Mononuclear cell (primary cell): ENCODE data around the gene ABHD17B. TPM values are rescaled to one million over a fixed set of nuclear protein-coding genes. Genes with fewer than 3 reads are reported as not detected.

ENCODE experiments used
- H3K27me3 ChIP-seq: 2 replicates; pipeline ENCODE4 v1.6.0; 2011; ENCODE audit warnings: low read length, control low read depth; ENCODE audit not compliant: insufficient read depth
- H3K4me1 ChIP-seq: 2 replicates; pipeline ENCODE4 v1.5.1; 2011; ENCODE audit warnings: mild to moderate bottlenecking, low read length, control low read depth; ENCODE audit not compliant: insufficient read depth
- H3K4me3 ChIP-seq: 2 replicates; pipeline ENCODE4 v1.5.1; 2011; ENCODE audit warnings: mild to moderate bottlenecking, low read length, moderate library complexity
- H3K9me3 ChIP-seq: 2 replicates; pipeline ENCODE4 v1.5.1; 2011; ENCODE audit warnings: low read depth, mild to moderate bottlenecking, control low read depth, low read length
- total RNA-seq: library from RNA; depleted of rRNA; stranded (reverse); fragments of >200 nt; gene quantifications from one replicate; pipeline ENCODE4 v1.2.3, GENCODE V29; 2012

Gene ABHD17B
- total RNA-seq, 1 donor = 33.6 TPM

GRCh38 chr9:71875345-71875744 is 35.6 kb downstream of the ABHD17B start:
- Histone ChIP-seq H3K4me3 (no peak overlapping the region), H3K9me3 (peaks cover 25% of the 10 kb centered on the region)

DNA sequence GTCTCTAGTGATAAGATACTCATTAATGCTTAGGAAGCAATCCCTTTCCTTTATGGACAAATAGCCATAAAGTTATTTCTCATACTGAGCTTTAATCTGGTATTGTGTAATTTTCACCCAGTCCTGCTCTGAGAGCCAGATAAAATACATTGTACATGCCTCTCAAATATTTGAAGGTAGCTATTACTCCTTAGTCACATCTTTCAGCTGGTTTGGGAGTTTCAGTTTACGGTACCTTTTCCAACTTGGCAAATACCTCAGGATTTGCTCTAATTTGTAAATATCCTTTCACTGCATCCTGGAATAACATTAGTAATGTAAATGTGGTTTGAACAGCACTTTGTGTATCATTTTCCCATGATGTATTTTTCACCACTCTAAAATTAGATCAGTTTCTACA is 47.4 kb downstream of the ABHD17B start:
- H3K4me3 ChIP-seq = no peak overlapping the region
- no peaks in the 10 kb centered on the region for H3K4me1 ChIP-seq
- no peaks in the 10 kb centered on the region for H3K27me3 ChIP-seq
- peaks cover 20% of the 10 kb centered on the region for H3K9me3 ChIP-seq

More at GRCh38 chr9:71875345-71875744, 35.6 kb downstream of the ABHD17B start:
- no peaks in the 10 kb centered on the region for H3K27me3 ChIP-seq
- no peaks in the 10 kb centered on the region for H3K4me1 ChIP-seq

DNA sequence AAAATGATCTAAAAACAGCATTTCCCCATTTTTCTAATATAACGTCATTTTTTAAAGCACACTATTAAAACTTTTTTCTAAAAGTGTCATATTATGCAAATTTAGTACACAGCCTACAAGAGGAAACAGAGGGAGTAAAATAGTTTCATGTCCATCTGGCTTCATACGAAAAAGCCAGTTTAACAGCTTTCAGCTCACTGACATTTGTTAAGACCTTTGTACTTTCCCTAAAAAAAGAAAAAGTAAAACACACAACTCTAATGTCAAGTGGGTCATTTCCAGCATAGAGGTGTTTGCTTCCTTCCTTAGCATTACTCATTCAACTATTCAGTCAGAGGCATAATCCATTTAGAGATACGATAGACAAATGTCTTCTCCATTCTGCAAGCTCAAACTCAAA is 49.4 kb downstream of the ABHD17B start:
- H3K4me1 ChIP-seq = no peaks in the 10 kb centered on the region
- H3K27me3 ChIP-seq = no peaks in the 10 kb centered on the region
- no peak overlapping the region for H3K4me3 ChIP-seq
- peaks cover 20% of the 10 kb centered on the region for H3K9me3 ChIP-seq

DNA sequence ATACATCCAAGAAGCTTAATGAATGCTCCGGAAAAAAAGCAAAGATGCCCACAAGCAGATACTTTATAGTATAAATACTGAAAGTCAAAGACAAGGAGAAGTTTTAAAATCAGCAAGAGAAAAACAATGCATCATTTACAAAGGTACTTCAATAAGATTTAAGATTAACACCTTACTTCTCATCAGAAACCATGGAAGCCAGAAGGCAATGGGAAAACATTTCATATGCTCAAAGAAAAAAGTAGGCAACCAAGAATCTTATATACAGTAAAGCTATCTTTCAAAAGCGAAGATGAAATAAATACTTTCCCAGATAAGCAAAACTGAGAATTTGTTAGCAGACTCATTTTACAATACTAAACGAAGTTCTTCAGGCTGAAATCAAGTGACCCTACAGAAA is 51.1 kb downstream of the ABHD17B start:
- Histone ChIP-seq H3K9me3 (peaks cover 20% of the 10 kb centered on the region), H3K4me1 (no peaks in the 10 kb centered on the region), H3K4me3 (no peak overlapping the region), H3K27me3 (no peaks in the 10 kb centered on the region)

DNA sequence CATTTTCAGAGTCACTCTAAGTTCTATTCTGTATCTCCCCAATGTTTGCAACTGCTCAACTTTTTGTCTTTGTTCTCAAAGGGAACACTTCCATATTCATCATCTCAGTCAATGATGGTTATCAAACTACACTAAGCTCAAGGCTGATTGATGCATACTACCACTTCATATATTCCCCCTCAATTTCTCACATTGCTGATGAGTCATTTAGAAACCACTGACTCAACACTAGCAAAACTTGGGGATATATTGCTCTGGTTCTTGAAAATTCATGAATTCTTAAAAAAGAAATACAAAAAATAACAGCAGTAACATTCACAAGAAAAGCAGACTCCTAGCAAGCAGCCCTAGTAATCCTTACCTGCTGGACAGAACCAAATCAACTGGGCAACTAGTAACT is 52.2 kb downstream of the ABHD17B start:
- H3K4me3 ChIP-seq = no peak overlapping the region
- no peaks in the 10 kb centered on the region for H3K27me3 ChIP-seq
- H3K4me1 ChIP-seq = no peaks in the 10 kb centered on the region
- H3K9me3 ChIP-seq = peaks cover 20% of the 10 kb centered on the region

DNA sequence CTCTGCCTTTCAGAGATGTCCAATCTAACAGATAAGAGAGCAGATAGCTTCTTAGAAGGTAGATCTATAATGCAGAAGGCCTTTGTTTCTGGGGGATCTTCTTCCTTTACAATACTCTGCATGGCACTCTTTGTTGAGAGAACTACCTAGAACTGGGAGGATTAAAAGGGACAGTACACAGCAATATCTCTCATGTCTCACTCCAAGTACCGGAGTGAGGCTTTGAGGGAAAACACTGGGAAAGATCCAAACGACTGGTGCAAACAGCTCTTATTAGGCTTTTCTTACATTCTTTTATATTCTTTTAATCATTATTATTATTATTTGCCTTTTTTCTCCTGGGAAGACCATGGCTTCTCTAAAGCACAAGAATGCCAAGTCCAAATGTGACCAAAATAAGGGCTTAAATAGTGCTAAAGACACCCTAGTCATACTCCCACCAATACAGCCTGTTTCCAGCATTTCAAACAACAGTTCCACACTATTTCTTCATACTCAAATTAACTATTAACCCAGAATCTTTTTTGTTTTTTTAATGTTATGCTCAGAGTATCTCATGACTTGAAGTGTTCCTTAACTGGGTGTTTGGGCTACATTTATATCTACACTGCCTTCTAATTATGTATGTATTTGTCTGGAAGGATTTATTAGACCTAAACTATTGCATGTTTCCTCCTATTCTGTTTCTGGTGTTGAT is 52.7 kb downstream of the ABHD17B start:
- Histone ChIP-seq H3K4me1 (no peaks in the 10 kb centered on the region), H3K4me3 (no peak overlapping the region), H3K27me3 (no peaks in the 10 kb centered on the region), H3K9me3 (peaks cover 20% of the 10 kb centered on the region)

DNA sequence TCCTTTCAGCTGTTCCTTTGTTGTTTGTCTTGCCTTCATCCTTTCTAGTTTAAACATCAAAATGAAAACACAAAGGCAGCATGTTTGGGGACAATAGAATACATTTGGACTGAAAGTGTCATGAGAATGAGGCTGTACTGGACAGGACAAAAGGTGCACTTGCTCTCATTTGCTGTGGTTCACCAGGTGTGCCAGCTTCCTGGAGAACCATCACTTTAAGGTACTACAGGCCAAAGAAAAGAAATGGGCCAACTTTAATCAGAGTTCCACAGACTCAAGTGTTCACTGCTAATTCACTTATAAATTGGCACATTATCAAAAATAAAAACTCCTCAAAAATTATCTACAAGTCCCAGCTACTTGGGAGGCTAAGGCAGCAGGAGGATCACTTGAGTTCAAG is 53.8 kb downstream of the ABHD17B start:
- Histone ChIP-seq H3K4me1 (no peaks in the 10 kb centered on the region), H3K9me3 (peaks cover 20% of the 10 kb centered on the region), H3K4me3 (no peak overlapping the region), H3K27me3 (no peaks in the 10 kb centered on the region)

GRCh38 chr9:71854811-71855210 is 56.2 kb downstream of the ABHD17B start:
- Histone ChIP-seq H3K9me3 (peaks cover 7% of the 10 kb centered on the region), H3K4me1 (no peaks in the 10 kb centered on the region), H3K27me3 (no peaks in the 10 kb centered on the region), H3K4me3 (no peak overlapping the region)

GRCh38 chr9:71853084-71853483 is 57.9 kb downstream of the ABHD17B start:
- Histone ChIP-seq H3K9me3 (no peaks in the 10 kb centered on the region), H3K4me3 (no peak overlapping the region), H3K4me1 (no peaks in the 10 kb centered on the region), H3K27me3 (no peaks in the 10 kb centered on the region)

GRCh38 chr9:71850996-71851395 is 60.0 kb downstream of the ABHD17B start:
- no peaks in the 10 kb centered on the region for H3K9me3 ChIP-seq
- no peaks in the 10 kb centered on the region for H3K4me1 ChIP-seq
- H3K4me3 ChIP-seq = no peak overlapping the region
- no peaks in the 10 kb centered on the region for H3K27me3 ChIP-seq

GRCh38 chr9:71847892-71848291 is 63.1 kb downstream of the ABHD17B start:
- H3K4me1 ChIP-seq = no peaks in the 10 kb centered on the region
- H3K4me3 ChIP-seq = no peak overlapping the region
- H3K27me3 ChIP-seq = no peaks in the 10 kb centered on the region
- H3K9me3 ChIP-seq = no peaks in the 10 kb centered on the region

DNA sequence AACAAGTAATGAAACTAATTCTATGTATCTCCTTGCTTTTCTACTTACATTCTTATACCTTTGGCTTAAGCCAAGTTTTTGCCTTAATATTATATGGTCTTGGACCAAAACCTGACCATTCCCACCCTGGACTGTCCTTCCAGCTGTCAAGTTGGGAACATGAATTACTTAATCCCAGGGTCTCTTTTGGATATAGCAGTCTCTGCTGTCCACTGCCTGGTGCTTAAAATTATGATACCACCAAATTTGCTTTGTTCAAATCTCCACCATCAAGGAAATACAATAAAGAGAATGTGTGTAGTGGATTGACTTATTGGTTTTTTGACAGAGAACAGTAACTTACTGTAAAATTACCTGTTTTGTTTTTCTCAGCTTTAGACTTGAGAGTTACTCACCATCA is 66.2 kb downstream of the ABHD17B start:
- H3K9me3 ChIP-seq = no peaks in the 10 kb centered on the region
- H3K4me3 ChIP-seq = no peak overlapping the region
- H3K4me1 ChIP-seq = no peaks in the 10 kb centered on the region
- H3K27me3 ChIP-seq = no peaks in the 10 kb centered on the region

DNA sequence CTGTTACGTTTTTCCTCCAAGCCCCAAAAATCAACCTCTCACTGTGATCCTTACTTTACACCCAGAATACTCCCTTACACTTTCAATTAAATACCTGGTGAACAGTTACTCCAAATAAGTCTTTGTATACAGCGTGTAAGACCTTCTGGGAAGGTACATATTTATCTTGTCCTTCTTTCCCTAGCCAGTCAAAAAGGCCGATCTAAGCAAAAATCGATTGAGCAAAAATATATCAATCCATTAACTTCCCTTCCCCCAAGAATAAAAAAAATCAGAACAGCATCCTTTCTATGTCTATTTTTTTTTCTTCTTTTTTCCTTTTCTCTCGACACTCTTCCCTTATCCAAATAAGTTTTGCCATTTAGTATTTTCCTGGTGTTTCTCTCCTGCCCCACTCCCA is 71.3 kb downstream of the ABHD17B start:
- Histone ChIP-seq H3K4me1 (no peaks in the 10 kb centered on the region), H3K9me3 (no peaks in the 10 kb centered on the region), H3K4me3 (no peak overlapping the region), H3K27me3 (no peaks in the 10 kb centered on the region)

DNA sequence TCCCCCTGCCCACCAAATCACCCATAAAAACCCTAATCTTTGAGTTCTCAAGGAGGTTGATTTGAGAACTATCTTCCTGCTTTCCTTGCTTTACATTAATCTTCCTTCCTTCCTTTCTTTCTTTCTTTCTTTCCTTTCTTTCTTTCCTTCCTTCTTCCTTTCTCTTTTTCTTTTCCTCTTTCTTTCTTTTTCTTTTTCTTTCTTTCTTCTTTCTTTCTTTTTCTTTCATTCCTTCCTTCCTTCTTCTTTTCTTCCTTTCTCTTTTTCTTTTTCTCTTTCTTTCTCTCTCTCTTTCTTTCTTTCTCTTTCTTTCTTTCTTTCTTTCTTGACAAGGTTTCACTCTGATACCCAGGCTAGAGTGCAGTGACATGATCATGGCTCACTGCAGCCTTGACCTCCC is 75.4 kb downstream of the ABHD17B start:
- Histone ChIP-seq H3K4me1 (no peaks in the 10 kb centered on the region), H3K27me3 (no peaks in the 10 kb centered on the region), H3K9me3 (no peaks in the 10 kb centered on the region), H3K4me3 (no peak overlapping the region)

- Histone ChIP-seq H3K4me3 (no peak overlapping the region), H3K4me1 (no peaks in the 10 kb centered on the region), H3K27me3 (no peaks in the 10 kb centered on the region), H3K9me3 (no peaks in the 10 kb centered on the region)
These were observed 80.1 kb downstream of the ABHD17B start for GRCh38 chr9:71830929-71831328.

GRCh38 chr9:71830153-71830552 is 80.8 kb downstream of the ABHD17B start:
- H3K4me3 ChIP-seq = no peak overlapping the region
- H3K27me3 ChIP-seq = no peaks in the 10 kb centered on the region
- H3K9me3 ChIP-seq = no peaks in the 10 kb centered on the region
- no peaks in the 10 kb centered on the region for H3K4me1 ChIP-seq
